Skeletal muscle satellite cell (primary cell): ENCODE data around the gene C4BPA.

Experiments used
- H3K27me3 ChIP-seq: 2 replicates; pipeline ENCODE4 v1.7.0; 2013; ENCODE audit warnings: low read length; ENCODE audit not compliant: control insufficient read depth, insufficient read depth
- H3K36me3 ChIP-seq: 2 replicates; pipeline ENCODE4 v1.7.0; 2013; ENCODE audit warnings: mild to moderate bottlenecking, control low read depth, low read length; ENCODE audit not compliant: insufficient read depth
- H3K4me1 ChIP-seq: 2 replicates; pipeline ENCODE4 v1.7.0; 2013; ENCODE audit warnings: low read length; ENCODE audit not compliant: control insufficient read depth, insufficient read depth
- H3K4me2 ChIP-seq: 2 replicates; pipeline ENCODE4 v1.7.0; 2013; ENCODE audit warnings: mild to moderate bottlenecking, low read length
- H3K4me3 ChIP-seq: 2 replicates; pipeline ENCODE4 v1.7.0; 2013; ENCODE audit warnings: low read length
- H3K9ac ChIP-seq: 2 replicates; pipeline ENCODE4 v1.7.0; 2013; ENCODE audit warnings: mild to moderate bottlenecking, low read depth, low read length, moderate library complexity
- H3K9me3 ChIP-seq: replicated peaks from 2 replicates; pipeline ENCODE4 v1.7.0; 2013; ENCODE audit warnings: mild to moderate bottlenecking, control low read depth, low read length

The C4BPA gene

DNA sequence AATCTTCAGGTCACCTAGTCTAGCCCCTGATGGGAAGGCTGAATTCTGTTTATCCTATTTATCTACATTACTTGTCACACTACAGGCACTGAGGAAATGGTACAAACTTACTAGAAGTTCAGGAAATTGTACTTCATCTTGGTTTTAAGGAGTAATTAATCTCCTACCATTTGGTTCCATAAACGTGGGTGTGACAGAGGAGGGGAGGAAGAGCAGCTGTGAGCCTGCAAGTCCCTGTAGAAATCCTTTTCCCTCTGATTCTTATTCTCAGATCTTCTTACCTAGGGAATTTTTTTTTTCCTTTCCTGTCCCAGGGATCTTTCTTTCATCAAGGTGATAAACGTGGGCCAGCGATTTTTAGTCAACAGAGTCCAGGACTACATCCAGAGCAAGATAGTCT, 36.8 kb upstream of the C4BPA start:
- Histone ChIP-seq H3K36me3 (no peaks in the 10 kb centered on the region), H3K27me3 (no peaks in the 10 kb centered on the region), H3K9ac (no peak overlapping the region), H3K4me3 (no peak overlapping the region), H3K4me1 (no peaks in the 10 kb centered on the region), H3K9me3 (no peaks in the 10 kb centered on the region), H3K4me2 (no peak overlapping the region)

DNA sequence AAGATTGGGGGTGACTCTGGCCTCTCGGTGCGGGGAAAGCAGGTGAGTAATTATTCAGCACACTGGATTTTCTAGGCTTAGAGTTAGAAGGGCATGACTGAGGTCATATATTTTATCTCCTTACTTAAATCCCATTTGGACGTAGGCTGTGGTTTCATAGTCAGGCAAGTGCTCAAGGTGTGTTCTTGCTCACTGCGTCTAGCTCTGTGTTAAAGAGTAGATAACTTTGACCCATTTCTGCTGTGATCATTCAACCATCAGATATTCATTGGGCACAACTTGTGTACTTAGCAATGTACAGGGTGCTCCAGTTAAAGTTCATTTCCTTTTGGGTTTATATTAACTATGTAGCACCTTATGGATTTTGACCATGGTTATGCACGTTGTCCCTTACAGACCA, 36.4 kb upstream of the C4BPA start:
- H3K9ac ChIP-seq: no peak overlapping the region
- H3K27me3 ChIP-seq: no peaks in the 10 kb centered on the region
- no peak overlapping the region for H3K4me2 ChIP-seq
- no peaks in the 10 kb centered on the region for H3K36me3 ChIP-seq
- H3K4me1 ChIP-seq: no peaks in the 10 kb centered on the region
- H3K4me3 ChIP-seq: no peak overlapping the region
- H3K9me3 ChIP-seq: no peaks in the 10 kb centered on the region

DNA sequence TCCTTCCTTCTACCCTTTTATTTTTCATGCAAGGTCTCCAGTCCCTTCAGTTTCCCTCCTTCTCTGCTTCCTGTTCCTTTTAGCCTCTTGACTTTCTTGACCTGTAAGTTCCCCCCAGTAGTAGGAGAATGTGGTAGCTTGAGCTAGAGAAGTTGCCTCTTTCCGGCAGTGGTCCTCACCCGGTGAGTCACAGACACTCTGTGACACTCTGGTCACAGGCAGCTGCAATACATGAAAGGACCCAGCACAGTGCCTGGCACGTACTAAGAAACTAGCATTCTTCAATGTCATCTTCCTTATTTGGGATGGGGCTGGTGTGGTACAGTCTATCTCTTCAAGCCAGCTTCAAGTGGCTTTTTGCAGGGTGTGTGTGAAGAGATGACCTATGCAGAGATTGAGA, 35.0 kb upstream of the C4BPA start:
- H3K27me3 ChIP-seq: no peaks in the 10 kb centered on the region
- H3K4me2 ChIP-seq: no peak overlapping the region
- no peak overlapping the region for H3K9ac ChIP-seq
- H3K4me1 ChIP-seq: no peaks in the 10 kb centered on the region
- H3K9me3 ChIP-seq: no peaks in the 10 kb centered on the region
- no peak overlapping the region for H3K4me3 ChIP-seq
- no peaks in the 10 kb centered on the region for H3K36me3 ChIP-seq

DNA sequence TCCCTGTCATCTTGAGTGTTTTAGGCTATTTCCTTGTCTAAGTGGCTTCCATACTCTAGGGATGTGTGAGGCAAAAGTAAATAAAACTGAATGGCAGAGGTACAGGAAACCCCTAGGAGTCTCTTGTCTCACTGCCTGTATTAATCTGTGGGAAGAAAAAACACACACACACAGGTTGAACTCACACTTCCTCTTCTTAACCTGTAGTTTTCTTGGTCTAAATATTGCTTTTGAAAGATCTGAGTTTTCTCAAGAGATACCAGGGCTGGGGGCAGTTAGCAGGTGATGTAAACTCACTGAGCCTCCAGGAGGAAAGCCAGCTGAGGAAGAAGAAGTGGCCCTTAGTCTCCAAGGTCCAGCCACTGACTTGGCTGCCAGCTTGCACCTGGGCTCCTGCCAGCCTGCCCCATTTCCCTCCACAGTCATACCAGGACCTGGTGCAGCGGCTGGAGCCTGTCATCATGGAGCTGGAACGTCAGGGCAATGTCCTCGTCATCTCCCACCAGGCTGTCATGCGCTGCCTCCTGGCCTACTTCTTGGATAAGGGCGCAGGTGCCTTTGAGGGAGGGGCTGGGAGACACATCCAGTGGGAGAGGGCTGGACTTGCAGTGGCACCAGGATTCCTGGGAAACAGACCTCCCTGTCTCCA, 34.1 kb upstream of the C4BPA start:
- Histone ChIP-seq H3K9me3 (no peaks in the 10 kb centered on the region), H3K9ac (no peak overlapping the region), H3K4me3 (no peak overlapping the region), H3K36me3 (no peaks in the 10 kb centered on the region), H3K4me1 (no peaks in the 10 kb centered on the region), H3K4me2 (no peak overlapping the region), H3K27me3 (no peaks in the 10 kb centered on the region)

DNA sequence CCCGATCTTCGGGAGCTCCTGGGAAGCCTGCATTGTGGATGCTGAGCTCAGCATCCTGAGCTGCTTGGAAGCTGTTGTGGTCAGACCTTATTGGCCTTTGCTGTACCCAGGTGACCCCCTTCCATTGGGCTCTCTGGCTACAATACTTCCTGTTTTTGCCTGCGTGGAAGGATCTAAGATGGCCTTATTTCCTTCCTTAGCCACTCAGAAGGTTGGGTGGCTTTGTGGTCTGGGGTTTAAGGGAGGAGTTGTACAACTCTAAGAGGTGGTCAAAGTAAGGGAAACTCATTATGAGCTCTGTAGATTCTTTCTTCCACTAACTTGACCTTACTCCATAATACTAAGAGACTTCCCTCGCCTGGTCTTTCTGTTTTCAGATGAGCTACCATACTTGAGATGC, 33.2 kb upstream of the C4BPA start:
- Histone ChIP-seq H3K4me2 (no peak overlapping the region), H3K36me3 (no peaks in the 10 kb centered on the region), H3K27me3 (no peaks in the 10 kb centered on the region), H3K9me3 (no peaks in the 10 kb centered on the region), H3K4me3 (no peak overlapping the region), H3K4me1 (no peaks in the 10 kb centered on the region), H3K9ac (no peak overlapping the region)

DNA sequence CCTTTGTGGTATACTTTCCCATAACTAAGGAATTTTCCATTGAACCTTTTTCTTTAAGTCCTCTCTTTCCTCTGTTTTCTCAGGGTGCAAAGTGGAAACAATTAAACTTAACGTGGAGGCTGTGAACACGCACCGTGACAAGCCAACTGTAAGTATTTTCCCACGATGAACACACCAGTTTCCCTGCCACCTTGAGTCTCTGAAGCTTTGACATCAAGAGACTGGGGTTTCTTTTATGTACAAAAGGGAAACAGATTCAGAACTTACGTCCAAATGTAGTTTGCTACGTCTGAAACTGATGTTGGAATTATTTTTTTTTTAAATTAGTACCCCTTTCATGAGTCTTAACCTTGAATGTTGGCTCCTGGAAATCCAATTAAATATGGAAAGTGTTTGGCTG, 32.6 kb upstream of the C4BPA start:
- Histone ChIP-seq H3K4me2 (no peak overlapping the region), H3K36me3 (no peaks in the 10 kb centered on the region), H3K27me3 (no peaks in the 10 kb centered on the region), H3K9me3 (no peaks in the 10 kb centered on the region), H3K9ac (no peak overlapping the region), H3K4me3 (no peak overlapping the region), H3K4me1 (no peaks in the 10 kb centered on the region)

DNA sequence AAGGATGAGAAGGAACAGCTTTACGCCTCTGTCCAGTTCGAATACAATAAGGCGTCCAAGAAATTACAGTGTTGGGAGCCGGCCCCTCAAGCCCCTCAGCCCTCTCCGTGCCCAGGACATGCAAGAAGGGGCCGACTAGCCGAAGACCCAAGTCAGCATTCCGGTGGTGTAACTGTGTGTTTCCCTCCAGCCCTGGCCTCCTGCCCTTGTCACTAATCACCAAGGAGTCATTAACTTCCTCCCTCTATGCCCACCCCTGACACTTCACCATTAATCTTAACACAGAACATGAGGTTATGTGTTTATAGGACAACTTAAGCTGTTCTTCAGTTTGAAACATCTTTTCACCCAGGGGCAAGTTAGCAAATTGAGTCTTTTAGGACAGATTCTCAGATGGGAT, 31.8 kb upstream of the C4BPA start:
- Histone ChIP-seq H3K4me2 (no peak overlapping the region), H3K36me3 (no peaks in the 10 kb centered on the region), H3K4me1 (no peaks in the 10 kb centered on the region), H3K9me3 (no peaks in the 10 kb centered on the region), H3K4me3 (no peak overlapping the region), H3K27me3 (no peaks in the 10 kb centered on the region), H3K9ac (no peak overlapping the region)

DNA sequence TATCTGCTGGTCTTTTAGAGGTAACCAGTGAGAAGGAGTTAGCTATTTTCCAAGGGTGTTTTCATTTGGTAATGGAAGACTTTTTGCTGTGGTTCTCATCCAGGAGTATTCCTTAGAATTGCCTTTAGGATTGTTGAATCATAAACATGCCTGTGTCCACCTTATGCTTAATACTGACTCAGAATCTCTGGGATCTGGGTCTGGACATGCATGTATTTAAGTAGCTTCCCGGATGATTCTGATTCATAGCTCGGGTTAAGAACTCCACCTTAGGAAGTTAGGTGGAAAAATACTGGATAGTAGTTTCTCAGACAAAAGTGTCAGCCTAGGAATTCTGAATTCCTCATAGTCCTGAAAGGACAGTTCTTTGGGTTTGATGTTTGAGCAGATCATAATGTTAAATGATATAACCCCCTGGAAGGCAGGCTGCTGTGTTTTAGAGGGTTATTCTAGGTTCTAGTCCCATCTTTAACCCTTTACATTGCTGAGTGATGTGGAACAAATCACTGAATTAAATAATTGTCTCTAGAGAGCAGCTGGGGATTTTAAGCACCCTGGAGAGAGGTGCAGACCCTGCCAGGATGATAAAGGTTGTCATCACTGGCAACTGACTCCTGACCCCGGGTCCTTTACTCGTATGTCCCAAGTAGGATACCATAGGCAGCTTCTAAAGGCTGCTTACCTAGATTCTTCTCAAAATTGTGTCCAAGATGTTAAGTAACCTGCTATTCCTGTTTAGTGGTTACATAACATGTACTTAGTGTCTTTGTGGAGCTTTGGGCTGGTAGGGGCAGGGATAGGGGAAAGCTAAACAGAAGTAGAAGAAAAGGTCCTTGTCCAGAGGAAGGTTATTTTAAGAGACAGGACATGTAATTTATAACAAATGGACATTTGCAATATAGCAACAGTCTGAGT, 29.9 kb upstream of the C4BPA start:
- Histone ChIP-seq H3K9me3 (no peaks in the 10 kb centered on the region), H3K9ac (no peak overlapping the region), H3K27me3 (no peaks in the 10 kb centered on the region), H3K4me1 (no peaks in the 10 kb centered on the region), H3K4me3 (no peak overlapping the region), H3K36me3 (no peaks in the 10 kb centered on the region), H3K4me2 (no peak overlapping the region)

DNA sequence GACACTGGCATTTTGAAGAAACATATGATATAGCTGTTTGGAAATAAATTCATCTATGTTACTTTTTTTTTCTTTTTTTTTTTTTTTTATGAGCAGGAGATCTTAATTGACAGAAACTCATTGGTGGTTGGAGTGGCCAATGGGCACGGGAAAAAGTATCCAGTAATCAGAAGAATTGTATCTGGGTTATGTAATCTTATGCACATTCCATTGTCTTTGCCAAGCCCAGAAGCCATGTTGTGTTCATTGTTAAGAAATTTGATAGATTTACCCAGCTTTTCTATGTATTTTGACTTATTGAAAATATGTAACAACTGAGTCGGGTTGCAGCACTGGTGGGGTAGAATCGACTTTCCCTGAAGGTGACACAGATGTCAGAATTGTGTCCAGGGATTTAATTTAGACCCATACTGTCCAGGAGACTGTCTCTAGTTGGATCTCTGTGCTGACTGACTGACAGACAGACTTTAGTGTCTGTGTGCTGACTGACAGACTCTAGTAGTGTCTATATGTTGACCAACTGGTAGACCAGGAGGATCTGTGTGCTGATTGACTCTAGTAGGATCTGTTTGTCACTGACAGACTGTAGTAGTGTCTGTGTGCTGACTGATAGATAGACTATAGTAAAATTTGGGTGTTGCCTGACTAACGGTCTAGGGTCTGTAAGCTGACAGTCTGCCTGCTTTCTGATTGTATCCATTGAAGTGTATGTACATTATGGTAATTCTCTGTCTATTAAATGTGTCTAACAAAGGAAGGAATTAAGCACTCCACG, 27.7 kb upstream of the C4BPA start:
- H3K36me3 ChIP-seq: no peaks in the 10 kb centered on the region

DNA sequence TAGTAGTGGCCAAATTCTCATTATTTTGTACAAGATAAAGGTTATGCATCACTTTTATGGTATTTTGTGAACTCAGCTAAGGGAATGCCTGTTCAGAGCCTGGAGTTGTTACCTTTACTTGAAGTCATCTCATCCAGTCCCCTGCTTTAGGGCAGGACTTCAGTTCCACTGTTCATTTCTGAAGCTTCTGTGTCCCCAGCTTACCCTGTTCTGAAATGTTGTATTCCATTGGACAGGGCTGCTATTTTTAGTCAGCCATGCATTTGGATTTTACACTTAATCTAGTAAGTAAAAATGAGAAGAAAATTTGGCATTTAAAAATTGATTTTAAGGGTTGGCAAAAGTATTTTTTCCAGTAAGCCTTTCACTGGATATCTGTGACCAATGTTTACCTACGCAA, 27.0 kb upstream of the C4BPA start:
- Histone ChIP-seq H3K9me3 (no peaks in the 10 kb centered on the region), H3K27me3 (no peaks in the 10 kb centered on the region), H3K9ac (no peak overlapping the region), H3K4me1 (no peaks in the 10 kb centered on the region), H3K4me2 (no peak overlapping the region), H3K4me3 (no peak overlapping the region), H3K36me3 (no peaks in the 10 kb centered on the region)

More for the DNA sequence above, 27.7 kb upstream of the C4BPA start:
- no peaks in the 10 kb centered on the region for H3K4me1 ChIP-seq
- no peak overlapping the region for H3K4me2 ChIP-seq
- H3K27me3 ChIP-seq: no peaks in the 10 kb centered on the region
- H3K9me3 ChIP-seq: no peaks in the 10 kb centered on the region
- no peak overlapping the region for H3K9ac ChIP-seq
- H3K4me3 ChIP-seq: no peak overlapping the region

DNA sequence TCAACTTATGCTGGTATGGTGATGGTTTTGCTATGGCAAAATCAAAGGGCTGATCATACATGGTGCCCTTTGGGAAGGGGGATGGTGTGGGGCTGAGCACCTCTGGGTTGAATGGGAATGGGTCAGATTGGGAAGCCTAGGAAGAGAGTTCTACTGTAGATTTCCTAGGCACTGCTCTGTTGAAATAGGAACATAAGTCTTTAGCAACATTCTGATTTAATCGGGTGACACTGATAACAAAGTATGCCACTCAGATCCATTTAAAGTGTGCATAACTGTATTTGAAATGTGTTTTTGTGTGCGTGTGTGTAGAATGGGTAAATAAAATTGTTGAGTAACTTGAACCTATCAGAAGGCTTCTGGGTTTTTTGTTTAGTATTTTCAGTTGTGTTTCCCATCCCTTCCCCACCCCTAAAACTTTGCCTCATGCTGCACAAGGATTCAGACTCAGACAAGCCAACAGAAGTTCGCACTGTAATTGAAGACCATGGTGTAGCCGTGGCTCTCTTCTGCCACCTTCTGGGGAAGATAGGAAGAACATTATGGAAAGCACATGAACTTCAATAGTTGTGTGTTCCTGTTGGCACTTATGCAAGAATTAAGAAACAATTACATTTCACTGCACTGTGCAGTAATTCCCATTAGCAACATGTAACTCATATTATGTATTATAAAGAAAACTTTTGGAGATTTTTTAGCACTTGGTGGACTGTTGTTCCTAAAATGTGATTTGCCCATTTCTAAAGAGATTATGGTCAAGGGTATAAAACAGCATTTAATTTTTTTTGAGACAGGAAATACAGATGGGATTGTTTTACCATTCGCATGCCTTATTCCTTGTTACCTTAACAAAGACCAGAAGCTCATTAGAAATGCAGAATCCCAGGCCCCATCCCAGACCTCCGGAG, 26.3 kb upstream of the C4BPA start:
- H3K9me3 ChIP-seq: no peaks in the 10 kb centered on the region
- H3K27me3 ChIP-seq: no peaks in the 10 kb centered on the region
- no peak overlapping the region for H3K4me2 ChIP-seq
- H3K4me1 ChIP-seq: no peaks in the 10 kb centered on the region
- no peak overlapping the region for H3K9ac ChIP-seq
- no peaks in the 10 kb centered on the region for H3K36me3 ChIP-seq
- no peak overlapping the region for H3K4me3 ChIP-seq
